Measurements from ENCODE around the gene GABRG3.

The GABRG3 gene

DNA sequence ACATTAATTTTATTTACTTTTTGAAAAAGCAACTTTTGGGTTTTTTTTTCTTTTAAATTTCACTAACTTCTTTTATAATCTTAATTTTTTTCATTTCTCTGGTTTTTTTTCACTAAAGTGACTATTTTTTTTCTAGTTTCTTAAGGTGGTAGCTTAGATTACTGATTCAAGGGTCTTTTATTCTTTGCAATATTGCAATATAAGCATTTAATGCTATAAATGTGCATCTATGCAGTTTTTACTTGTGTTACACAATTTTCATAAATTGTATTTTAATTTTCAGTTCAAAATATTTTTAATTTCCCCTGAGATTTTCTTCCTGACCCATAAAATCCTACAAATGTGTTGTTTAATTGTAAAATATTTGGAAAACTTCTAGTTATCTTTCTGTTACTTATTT lies 535.8 kb downstream of the GABRG3 start (continued):
- TF ChIP-seq ZNF76 (tag by site-specific recombination; IDR thresholded peaks at IDR 0.05; ENCODE audit: borderline replicate concordance, low read depth) (no peak), TCF7L2 (IDR thresholded peaks at IDR 0.05; ENCODE audit: borderline replicate concordance, low read depth, low read length) (no peak), ZNF16 (tag by site-specific recombination; IDR thresholded peaks at IDR 0.05; ENCODE audit: low read depth) (no peak)

DNA sequence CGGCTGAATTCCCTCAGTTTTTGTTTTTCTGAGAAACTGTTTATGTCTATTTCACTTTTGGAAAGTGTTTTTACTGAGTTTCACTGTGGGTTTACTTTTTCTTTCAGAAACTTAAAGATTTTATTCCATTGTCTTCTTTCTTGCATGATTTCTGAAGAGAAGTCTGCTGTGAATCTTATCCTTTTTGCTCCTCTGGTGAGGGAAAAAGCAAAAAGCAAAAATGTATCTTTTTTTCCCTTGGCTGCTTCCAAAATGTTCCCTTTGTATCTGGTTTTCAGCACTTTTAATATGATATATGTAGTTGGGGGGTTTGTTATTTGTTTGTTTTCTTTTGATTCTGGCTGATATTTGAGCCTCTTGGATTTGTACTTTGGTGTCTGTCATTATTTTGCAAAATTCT lies 538.0 kb downstream of the GABRG3 start:
- Histone ChIP-seq H3K9me3 (ENCODE audit: control insufficient read depth, insufficient read depth, low read depth, low read length) (no peaks in the 10 kb centered on the region), H3K4me3 (ENCODE audit: low read depth, low read length) (no peak overlapping the region), H3K27ac (ENCODE audit: extremely low read depth, low read depth, low read length) (no peak overlapping the region), H3K4me1 (ENCODE audit: control insufficient read depth, insufficient read depth, low read length) (no peaks in the 10 kb centered on the region), H3K36me3 (ENCODE audit: control insufficient read depth in 2 of 2, insufficient read depth in 1 of 2, low read length in 2 of 2) (no peaks in the 10 kb centered on the region)
- POLR2A ChIA-PET = no interaction called here
- TF ChIP-seq ZNF404 (tag by site-specific recombination; IDR thresholded peaks at IDR 0.05) = no peak
- peak; percentile 27 for TF ChIP-seq SETDB1 (IDR thresholded peaks at IDR 0.05; ENCODE audit: insufficient read length, low read length)
- TF ChIP-seq ZNF350 (tag by site-specific recombination; IDR thresholded peaks at IDR 0.05) = no peak
- no peak for TF ChIP-seq ZNF544 (tag by site-specific recombination; IDR thresholded peaks at IDR 0.05)
- CTCF ChIA-PET = no interaction called here

DNA sequence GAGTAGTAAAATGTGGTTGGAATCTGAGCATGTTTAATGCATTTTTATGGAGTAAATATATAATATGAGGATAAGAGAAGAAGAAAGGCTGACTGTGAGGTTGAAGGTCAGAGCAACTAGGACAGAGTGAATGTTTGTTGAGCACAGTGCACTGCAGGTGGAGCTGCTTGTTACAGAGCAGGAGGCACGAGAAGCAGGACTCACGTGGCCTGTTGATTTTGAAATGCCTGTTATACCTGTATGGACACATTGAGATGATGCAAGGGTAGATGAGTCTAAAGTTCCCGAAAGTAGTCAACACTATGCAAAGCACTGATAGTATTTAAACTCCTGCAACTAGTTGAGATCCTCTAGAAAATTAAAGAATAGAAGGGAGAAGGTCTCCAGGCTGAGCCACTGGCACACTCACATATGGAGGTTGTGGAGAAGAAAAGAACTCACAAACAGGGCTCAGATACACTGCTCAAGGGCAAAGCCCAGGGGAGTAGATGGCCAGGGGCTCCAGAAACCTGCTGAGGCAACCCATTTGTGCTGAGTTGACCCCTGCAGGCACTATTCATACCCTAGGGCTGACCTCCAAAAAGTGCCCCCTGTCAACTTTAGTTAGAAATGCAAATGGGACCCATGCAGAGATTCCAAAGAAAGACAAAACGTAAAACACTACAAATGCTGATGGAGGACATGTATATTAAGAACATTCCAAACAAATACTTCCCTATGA lies 541.5 kb downstream of the GABRG3 start:
- Histone ChIP-seq H3K4me3 (ENCODE audit: low read depth, low read length) (no peak overlapping the region), H3K4me1 (ENCODE audit: control insufficient read depth, insufficient read depth, low read length) (no peaks in the 10 kb centered on the region), H3K36me3 (ENCODE audit: control insufficient read depth in 2 of 2, insufficient read depth in 1 of 2, low read length in 2 of 2) (no peaks in the 10 kb centered on the region), H3K9me3 (ENCODE audit: control insufficient read depth, insufficient read depth, low read depth, low read length) (no peaks in the 10 kb centered on the region), H3K27ac (ENCODE audit: extremely low read depth, low read depth, low read length) (no peak overlapping the region)
- ChIA-PET POLR2A (no interaction called here), CTCF (no interaction called here)
- no peak for TF ChIP-seq ZNF391 (tag by site-specific recombination; IDR thresholded peaks at IDR 0.05; ENCODE audit: borderline replicate concordance, low read depth)
- TF ChIP-seq BCL11A (tag by site-specific recombination; IDR thresholded peaks at IDR 0.05; ENCODE audit: low read depth) = no peak
- no peak for TF ChIP-seq ZBTB49 (tag by site-specific recombination; IDR thresholded peaks at IDR 0.05; ENCODE audit: low read depth)
- TF ChIP-seq, protein P1, sequence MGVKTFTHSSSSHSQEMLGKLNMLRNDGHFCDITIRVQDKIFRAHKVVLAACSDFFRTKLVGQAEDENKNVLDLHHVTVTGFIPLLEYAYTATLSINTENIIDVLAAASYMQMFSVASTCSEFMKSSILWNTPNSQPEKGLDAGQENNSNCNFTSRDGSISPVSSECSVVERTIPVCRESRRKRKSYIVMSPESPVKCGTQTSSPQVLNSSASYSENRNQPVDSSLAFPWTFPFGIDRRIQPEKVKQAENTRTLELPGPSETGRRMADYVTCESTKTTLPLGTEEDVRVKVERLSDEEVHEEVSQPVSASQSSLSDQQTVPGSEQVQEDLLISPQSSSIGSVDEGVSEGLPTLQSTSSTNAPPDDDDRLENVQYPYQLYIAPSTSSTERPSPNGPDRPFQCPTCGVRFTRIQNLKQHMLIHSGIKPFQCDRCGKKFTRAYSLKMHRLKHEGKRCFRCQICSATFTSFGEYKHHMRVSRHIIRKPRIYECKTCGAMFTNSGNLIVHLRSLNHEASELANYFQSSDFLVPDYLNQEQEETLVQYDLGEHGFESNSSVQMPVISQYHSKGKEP (tag by site-specific recombination; IDR thresholded peaks at IDR 0.05) = no peak
- no peak for TF ChIP-seq RBAK (tag by site-specific recombination; IDR thresholded peaks at IDR 0.05)
- no peak for TF ChIP-seq ZNF843 (tag by site-specific recombination; IDR thresholded peaks at IDR 0.05)
- no peak for TF ChIP-seq ZBTB21 (tag by site-specific recombination; IDR thresholded peaks at IDR 0.05)
- TF ChIP-seq, protein P2, sequence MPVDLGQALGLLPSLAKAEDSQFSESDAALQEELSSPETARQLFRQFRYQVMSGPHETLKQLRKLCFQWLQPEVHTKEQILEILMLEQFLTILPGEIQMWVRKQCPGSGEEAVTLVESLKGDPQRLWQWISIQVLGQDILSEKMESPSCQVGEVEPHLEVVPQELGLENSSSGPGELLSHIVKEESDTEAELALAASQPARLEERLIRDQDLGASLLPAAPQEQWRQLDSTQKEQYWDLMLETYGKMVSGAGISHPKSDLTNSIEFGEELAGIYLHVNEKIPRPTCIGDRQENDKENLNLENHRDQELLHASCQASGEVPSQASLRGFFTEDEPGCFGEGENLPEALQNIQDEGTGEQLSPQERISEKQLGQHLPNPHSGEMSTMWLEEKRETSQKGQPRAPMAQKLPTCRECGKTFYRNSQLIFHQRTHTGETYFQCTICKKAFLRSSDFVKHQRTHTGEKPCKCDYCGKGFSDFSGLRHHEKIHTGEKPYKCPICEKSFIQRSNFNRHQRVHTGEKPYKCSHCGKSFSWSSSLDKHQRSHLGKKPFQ (tag by site-specific recombination; IDR thresholded peaks at IDR 0.05) = no peak
- no peak for TF ChIP-seq YY2 (tag by site-specific recombination; IDR thresholded peaks at IDR 0.05)
- TF ChIP-seq ZNF146 (tag by site-specific recombination; IDR thresholded peaks at IDR 0.05) = no peak
- no peak for TF ChIP-seq GFI1B (tag by site-specific recombination; IDR thresholded peaks at IDR 0.05)
- TF ChIP-seq OVOL3 (tag by site-specific recombination; IDR thresholded peaks at IDR 0.05) = no peak
- no peak for TF ChIP-seq ZNF221 (tag by site-specific recombination; IDR thresholded peaks at IDR 0.05; ENCODE audit: borderline replicate concordance)
- TF ChIP-seq, protein P3, sequence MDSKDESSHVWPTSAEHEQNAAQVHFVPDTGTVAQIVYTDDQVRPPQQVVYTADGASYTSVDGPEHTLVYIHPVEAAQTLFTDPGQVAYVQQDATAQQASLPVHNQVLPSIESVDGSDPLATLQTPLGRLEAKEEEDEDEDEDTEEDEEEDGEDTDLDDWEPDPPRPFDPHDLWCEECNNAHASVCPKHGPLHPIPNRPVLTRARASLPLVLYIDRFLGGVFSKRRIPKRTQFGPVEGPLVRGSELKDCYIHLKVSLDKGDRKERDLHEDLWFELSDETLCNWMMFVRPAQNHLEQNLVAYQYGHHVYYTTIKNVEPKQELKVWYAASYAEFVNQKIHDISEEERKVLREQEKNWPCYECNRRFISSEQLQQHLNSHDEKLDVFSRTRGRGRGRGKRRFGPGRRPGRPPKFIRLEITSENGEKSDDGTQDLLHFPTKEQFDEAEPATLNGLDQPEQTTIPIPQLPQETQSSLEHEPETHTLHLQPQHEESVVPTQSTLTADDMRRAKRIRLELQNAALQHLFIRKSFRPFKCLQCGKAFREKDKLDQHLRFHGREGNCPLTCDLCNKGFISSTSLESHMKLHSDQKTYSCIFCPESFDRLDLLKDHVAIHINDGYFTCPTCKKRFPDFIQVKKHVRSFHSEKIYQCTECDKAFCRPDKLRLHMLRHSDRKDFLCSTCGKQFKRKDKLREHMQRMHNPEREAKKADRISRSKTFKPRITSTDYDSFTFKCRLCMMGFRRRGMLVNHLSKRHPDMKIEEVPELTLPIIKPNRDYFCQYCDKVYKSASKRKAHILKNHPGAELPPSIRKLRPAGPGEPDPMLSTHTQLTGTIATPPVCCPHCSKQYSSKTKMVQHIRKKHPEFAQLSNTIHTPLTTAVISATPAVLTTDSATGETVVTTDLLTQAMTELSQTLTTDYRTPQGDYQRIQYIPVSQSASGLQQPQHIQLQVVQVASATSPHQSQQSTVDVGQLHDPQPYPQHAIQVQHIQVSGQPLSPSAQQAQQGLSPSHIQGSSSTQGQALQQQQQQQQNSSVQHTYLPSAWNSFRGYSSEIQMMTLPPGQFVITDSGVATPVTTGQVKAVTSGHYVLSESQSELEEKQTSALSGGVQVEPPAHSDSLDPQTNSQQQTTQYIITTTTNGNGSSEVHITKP (tag by site-specific recombination; IDR thresholded peaks at IDR 0.05) = no peak
- no peak for TF ChIP-seq ZNF362 (tag by site-specific recombination; IDR thresholded peaks at IDR 0.05)
- TF ChIP-seq KLF10 (tag by site-specific recombination; IDR thresholded peaks at IDR 0.05) = no peak
- no peak for TF ChIP-seq ZNF324 (tag by site-specific recombination; IDR thresholded peaks at IDR 0.05)
